ENCODE data around the gene RNF40.

The RNF40 gene

DNA sequence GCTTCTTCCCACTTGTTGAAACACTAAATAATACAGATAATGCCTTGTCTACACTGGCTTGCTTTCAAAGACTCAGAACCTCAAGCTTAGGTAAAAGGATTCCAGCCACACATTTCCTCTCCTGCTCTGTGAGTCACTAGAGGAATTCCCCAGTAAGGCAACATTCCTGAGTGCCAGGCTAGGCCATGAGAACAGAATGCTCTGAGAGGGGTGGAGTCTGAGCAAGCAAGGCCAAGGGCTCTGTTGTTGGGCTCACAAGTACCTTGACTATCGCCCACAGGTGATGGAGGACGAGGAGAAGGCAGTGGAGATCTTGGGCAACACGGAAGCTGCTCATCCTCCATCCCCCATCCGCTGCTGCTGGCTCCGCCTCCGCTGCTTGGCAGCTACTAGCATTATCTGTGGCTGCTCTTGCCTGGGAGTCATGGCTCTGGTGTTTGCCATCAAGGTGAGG lies 20.6 kb upstream of the RNF40 start:
- no peak for DNase-seq

- DNase-seq, result no peak
Observed at GRCh38 chr16:30743716-30744115, 18.4 kb upstream of the RNF40 start.

DNA sequence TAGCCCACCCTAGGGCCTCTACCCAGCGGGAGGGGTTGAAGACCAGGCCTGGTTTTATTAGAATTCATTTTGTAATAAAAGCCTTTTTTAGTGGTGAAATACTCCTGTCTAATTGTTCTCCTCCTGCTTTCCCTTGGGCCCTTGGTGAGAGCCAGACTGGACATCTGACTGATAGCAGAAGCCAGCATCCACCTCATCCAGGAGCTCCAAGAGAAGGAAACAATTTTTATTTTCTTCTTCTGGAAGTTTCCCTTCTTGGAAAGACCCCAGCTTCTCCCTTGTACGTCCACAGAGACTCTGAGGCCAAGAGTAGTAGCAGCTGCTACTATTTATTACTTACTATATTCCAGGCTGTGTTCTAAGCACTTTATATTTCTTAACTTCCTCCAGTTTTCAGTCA lies 17.9 kb upstream of the RNF40 start:
- no peak for DNase-seq

DNA sequence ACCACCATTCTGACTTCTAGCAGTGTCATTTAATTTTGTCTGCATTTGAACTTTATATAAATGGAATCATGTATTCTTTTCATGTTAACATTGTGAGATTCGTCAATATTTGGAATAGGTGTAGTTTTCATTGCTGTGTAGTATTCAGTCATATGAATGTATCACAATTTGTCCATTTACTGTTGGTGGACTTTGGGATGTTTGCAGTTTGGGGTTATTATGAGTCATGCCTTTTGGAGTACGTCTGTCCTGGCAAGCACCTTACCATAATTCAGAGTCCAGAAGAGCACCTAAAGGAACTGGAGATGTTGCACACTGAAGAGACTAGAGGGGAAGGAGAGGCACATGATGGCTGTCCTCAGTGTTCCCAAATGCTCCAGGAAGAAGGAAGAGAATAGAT lies 17.0 kb upstream of the RNF40 start:
- DNase-seq, result no peak

GRCh38 chr16:30746638-30747175 lies 15.4 kb upstream of the RNF40 start:
- no peak for DNase-seq

DNA sequence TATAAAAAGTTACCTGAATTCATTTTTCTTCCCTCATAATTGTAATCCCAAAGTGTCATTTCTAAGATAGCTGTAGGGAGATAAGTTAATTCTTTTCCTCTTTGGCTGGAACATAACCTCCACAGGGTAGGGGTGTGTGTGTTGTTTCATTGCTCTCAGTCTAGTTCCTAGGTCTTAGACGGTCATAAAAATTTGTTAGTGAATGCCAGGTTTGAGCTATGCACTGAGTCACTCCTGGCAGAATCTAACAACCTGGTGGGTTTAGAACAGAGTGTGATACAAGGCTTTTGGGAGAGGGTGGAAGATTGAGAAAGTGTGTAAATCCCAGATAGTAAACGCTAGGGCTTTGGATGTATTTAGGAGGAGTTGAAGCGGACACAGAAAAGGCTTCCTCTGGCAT lies 14.8 kb upstream of the RNF40 start:
- no peak for DNase-seq

DNA sequence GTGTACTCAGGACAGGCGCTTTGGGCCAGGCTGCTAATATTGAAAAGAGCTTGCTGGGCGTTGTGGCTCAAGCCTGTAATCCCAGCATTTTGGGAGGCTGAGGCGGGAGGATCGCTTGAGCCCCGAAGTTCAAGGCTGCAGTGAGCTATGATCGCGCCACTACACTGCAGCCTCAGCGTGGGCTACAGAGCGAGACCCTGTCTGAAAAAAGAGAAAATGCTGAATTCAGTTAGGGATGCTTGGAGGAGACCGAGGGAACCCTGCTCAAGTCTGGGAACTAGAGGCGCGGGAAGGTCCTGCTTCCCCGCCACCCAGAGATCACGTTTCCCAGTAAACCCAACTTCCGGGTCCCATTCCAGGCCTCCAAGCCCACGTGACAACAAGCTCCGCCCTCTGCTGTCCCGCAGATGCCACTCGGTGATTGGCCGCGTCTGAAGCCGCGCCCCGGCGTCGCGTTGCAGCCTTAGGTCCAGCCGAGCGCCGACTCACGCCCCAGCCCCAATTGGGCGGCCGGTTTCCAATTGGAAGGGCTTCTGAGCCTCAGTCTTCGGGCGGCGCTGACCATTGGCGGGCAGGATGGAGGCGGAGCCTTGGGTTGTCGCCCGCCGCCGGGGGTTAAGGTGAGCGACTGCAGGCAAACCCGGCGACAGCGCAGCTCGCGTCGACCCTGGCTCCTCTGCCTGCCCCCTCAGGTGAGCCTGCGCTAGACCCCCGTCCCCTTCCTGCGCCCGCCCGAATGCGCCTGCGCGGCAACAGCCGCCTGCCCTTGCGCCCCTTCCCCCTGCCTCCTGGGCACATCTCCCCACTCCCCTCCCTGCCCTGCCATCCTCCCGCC lies 14.1 kb upstream of the RNF40 start, which contains the start of gene PHKG2:
PHKG2 (plus strand) TSS at position 627 of the 835 bp plus-strand sequence. CDS start 396 bp downstream, outside the sequence.
- DNase-seq, result peak; percentile 96

- DNase-seq, result peak; percentile 45
Observed at GRCh38 chr16:30748634-30749445, 13.3 kb upstream of the RNF40 start.

DNA sequence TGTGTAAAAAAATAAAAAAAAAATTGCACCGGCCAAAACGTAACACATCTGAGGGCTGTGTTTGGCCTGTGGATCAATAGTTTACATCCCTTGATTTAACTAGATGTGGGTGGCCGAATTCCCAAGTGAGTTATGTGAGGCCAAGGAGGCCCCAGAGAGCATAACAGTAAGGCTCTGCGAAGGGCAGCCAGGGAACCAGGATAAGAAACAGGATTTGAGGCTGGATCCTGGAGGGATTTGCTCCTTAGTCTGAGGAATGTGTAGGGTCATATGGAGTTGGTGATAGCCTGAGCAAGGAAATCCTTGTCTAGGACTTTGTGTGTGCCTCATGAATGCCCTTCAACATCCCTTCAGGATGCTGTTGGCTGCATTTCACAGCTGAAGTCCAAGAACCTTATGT lies 11.9 kb upstream of the RNF40 start:
- no peak for DNase-seq

DNA sequence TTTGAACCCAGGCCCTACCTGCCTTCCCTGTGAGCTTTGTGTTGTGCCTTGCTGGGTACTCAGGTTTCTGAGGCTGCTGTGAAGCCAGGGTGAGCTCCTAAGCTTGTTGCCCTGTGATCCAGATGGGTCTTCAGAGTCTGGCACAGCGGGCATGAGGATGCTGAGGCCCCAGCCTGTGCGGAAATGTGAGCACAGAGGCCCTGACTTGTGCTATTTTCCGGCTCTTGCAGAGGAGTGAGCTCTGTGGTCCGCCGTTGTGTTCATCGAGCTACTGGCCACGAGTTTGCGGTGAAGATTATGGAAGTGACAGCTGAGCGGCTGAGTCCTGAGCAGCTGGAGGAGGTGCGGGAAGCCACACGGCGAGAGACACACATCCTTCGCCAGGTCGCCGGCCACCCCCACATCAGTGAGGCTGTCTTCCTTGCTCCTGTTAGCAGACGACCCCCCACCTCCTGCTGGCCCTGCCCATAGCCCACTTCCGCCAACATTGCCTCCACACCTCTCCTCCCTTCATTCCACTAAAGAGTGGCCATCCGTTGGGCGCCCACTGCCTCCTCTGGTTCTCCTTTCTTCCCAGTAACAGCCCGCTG lies 11.2 kb upstream of the RNF40 start:
- DNase-seq, result no peak

GRCh38 chr16:30753596-30753995 lies 8.5 kb upstream of the RNF40 start:
- DNase-seq, result no peak

- no peak for DNase-seq
Observed at GRCh38 chr16:30755955-30756780, 6.0 kb upstream of the RNF40 start.

- DNase-seq, result no peak
Observed at GRCh38 chr16:30756781-30757100, 5.4 kb upstream of the RNF40 start.

GRCh38 chr16:30757316-30757715 lies 4.8 kb upstream of the RNF40 start:
- no peak for DNase-seq

DNA sequence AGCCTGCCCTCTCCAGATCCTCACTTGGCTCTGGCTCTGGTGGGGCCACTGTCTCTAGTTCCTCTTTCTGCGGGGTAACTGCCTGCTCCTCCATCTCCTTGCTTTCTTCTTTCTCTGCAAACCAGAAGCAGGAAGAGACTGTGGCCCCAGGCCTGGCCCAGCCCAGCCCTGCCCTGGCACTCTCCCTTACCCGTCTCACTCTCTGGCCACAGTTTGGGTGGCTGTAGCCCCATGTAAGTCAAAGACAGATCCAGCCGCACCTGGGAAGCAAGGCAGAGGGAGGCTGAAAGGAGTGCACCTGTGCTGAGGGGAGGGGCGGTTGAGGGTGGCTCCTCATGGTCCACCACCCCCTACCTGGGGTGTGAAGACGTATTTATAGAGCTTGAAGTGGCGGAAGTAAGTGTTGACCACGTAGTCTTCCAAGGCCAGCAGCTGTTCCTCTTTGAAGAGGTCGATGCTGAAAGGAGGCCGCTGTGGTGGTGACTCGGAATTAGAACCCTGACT lies 3.1 kb upstream of the RNF40 start:
- no peak for DNase-seq

DNA sequence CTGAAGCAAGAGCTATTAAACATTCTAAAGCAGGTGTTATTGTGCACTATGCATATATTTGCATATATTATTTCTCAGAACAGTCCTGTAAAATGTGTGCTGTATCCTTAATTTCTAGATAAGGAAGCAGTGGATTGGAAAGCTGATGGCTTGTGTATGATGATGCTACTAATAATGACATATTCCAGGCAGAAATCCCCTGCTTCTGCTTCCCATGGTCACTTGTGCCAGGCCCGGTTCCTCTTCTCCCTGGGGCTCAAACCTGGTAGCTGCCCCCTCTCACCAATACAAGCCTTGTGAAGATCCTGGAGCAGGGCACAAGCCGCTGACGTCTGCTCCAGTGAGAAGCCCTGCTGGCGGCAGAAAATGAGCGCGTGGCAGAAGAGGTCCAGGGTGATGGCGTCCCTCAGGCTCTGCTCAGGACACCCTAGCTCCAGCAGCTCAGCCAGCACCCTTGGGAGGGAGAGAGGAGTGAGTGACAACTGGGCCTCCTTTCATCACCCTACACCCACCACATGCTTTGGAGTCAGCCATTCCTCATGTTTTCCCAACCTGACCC lies 2.0 kb upstream of the RNF40 start:
- DNase-seq, result no peak

GRCh38 chr16:30760577-30761426 lies 1.3 kb upstream of the RNF40 start:
- no peak for DNase-seq

DNA sequence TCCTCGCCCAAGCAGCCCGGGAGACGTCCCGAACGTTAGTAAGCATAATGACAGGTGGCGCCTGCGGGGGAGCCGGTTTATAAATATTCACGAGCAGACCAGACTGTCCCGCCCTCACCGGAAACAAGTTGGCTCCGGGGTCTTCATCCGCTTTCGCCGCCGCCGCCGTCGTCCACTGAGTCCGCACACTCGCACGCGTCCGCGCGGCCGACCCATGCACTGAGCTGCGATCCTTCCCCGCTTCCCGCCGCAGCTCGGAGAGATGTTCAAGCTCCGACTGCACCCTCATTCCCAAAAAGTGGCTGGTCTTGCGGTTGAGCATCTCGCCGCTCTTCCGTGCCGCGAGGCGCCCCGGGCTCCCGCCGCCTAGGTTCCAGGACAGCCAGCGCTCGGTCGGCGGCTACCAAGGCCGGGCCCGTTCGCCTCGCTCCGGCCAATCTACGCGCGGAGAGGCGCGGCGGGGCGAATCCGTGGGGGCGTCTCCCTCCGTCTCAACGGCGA lies 645 bp upstream of the RNF40 start:
- peak; percentile 26 for DNase-seq

- DNase-seq, result no peak
Observed at GRCh38 chr16:30762991-30763725, 1.0 kb downstream of the RNF40 start.

- no peak for DNase-seq
Observed at GRCh38 chr16:30764086-30764485, 2.0 kb downstream of the RNF40 start.

Data from NK-92 treated with Interleukin-12 subunit alpha and Interleukin-12 subunit beta, amount 100 ng/mL, for 24 hours (cell line).